GM12878 (cell line): ENCODE measurements around the gene TMBIM6. TPM values are rescaled to one million over a fixed set of nuclear protein-coding genes. Genes with fewer than 3 reads are reported as not detected.

Experiments
- ASH2L ChIP-seq: fragments of 300-600, 200-600 bp; sonication (generic); IDR thresholded peaks from 2 replicates; pipeline ENCODE4 v1.6.1; 2017; ENCODE audit warnings: low read depth, mild to moderate bottlenecking, borderline replicate concordance
- CHD4 ChIP-seq: fragments of 200-600 bp; sonication (generic); IDR thresholded peaks from 2 replicates; pipeline ENCODE4 v1.6.1; 2016; ENCODE audit warnings: mild to moderate bottlenecking
- CTCF ChIP-seq, 3 experiments: IDR thresholded peaks in 2 of 3; conservative IDR thresholded peaks in 1 of 3; 2 replicates each; pipeline ENCODE4 v1.5.1; 2011; ENCODE audit warnings: low read depth in 3 of 3, low read length in 3 of 3, mild to moderate bottlenecking in 3 of 3, control low read depth in 2 of 3, moderate library complexity in 2 of 3, inconsistent platforms in 1 of 3, mixed read lengths in 1 of 3; ENCODE audit not compliant: control insufficient read depth in 2 of 3, insufficient read depth in 1 of 3; ENCODE audit errors: extremely low read depth in 1 of 3
- E2F4 ChIP-seq: IDR thresholded peaks from 2 replicates; pipeline ENCODE4 v1.6.1; 2012; ENCODE audit warnings: low read depth, low read length, improper control_type of control experiment
- HDGF ChIP-seq: fragments of 450-650 bp; IDR thresholded peaks from 2 replicates; pipeline ENCODE4 v1.6.1; 2016; ENCODE audit warnings: antibody characterized with exemption
- HSF1 ChIP-seq: fragments of 150-350 bp; IDR thresholded peaks from 2 replicates; pipeline ENCODE4 v1.6.1; 2014; ENCODE audit warnings: mild to moderate bottlenecking, low read depth, low read length
- LARP7 ChIP-seq: fragments of 450-650 bp; IDR thresholded peaks from 2 replicates; pipeline ENCODE4 v1.6.1; 2017; ENCODE audit warnings: mild to moderate bottlenecking
- NFXL1 ChIP-seq: fragments of 450-650 bp; IDR thresholded peaks from 2 replicates; pipeline ENCODE4 v1.6.1; 2017; ENCODE audit warnings: antibody characterized with exemption, mild to moderate bottlenecking, borderline replicate concordance
- NFYB ChIP-seq: IDR thresholded peaks from 2 replicates; pipeline ENCODE4 v1.6.1; 2011; ENCODE audit warnings: low read depth, mild to moderate bottlenecking, low read length, improper control_type of control experiment, moderate library complexity; ENCODE audit not compliant: insufficient read depth
- NR2C2 ChIP-seq: IDR thresholded peaks from 2 replicates; pipeline ENCODE4 v1.6.1; 2011; ENCODE audit warnings: borderline replicate concordance, low read depth; ENCODE audit not compliant: control insufficient read depth, insufficient read length
- POLR2AphosphoS2 ChIP-seq: IDR thresholded peaks from 2 replicates; pipeline ENCODE4 v1.6.1; 2011; ENCODE audit warnings: low read depth, mild to moderate bottlenecking, low read length, improper control_type of control experiment, moderate library complexity
- POU2F2 ChIP-seq: IDR thresholded peaks from 3 replicates; pipeline ENCODE4 v1.6.1; 2011; ENCODE audit warnings: low read depth, mild to moderate bottlenecking, low read length, borderline replicate concordance
- RAD21 ChIP-seq: IDR thresholded peaks from 2 replicates; pipeline ENCODE4 v1.6.1; 2011; ENCODE audit warnings: mild to moderate bottlenecking, low read depth, low read length, moderate library complexity; ENCODE audit not compliant: insufficient read depth
- RB1 ChIP-seq: fragments of 450-650 bp; formaldehyde crosslinking; IDR thresholded peaks from 2 replicates; pipeline ENCODE4 v1.6.1; 2017; ENCODE audit warnings: mild to moderate bottlenecking, borderline replicate concordance
- RBBP5 ChIP-seq: fragments of 200-600 bp; sonication (generic); conservative IDR thresholded peaks from 2 replicates; pipeline ENCODE4 v1.6.1; 2016
- RUNX3 ChIP-seq: IDR thresholded peaks from 2 replicates; pipeline ENCODE4 v1.6.1; 2012; ENCODE audit warnings: low read length, inconsistent platforms
- SIX5 ChIP-seq: IDR thresholded peaks from 2 replicates; pipeline ENCODE4 v1.6.1; 2011; ENCODE audit warnings: mild to moderate bottlenecking, low read depth, low read length, moderate library complexity; ENCODE audit not compliant: severe bottlenecking
- SMC3 ChIP-seq: IDR thresholded peaks from 2 replicates; pipeline ENCODE4 v1.6.1; 2011; ENCODE audit warnings: low read length, improper control_type of control experiment, borderline replicate concordance
- SRF ChIP-seq, 2 experiments: IDR thresholded peaks; 2 replicates each; pipeline ENCODE4 v1.6.1; 2011; ENCODE audit warnings: low read depth in 2 of 2, low read length in 2 of 2, mild to moderate bottlenecking in 1 of 2, moderate library complexity in 1 of 2
- STAT1 ChIP-seq: fragments of 450-650 bp; conservative IDR thresholded peaks from 2 replicates; pipeline ENCODE4 v1.6.1; 2014; ENCODE audit warnings: antibody characterized with exemption, mild to moderate bottlenecking
- SUPT20H ChIP-seq: IDR thresholded peaks from 2 replicates; pipeline ENCODE4 v1.6.1; 2011; ENCODE audit warnings: low read depth, mild to moderate bottlenecking, low read length, moderate library complexity, borderline replicate concordance; ENCODE audit not compliant: control insufficient read depth
- TBL1XR1 ChIP-seq: IDR thresholded peaks from 2 replicates; pipeline ENCODE4 v1.6.1; 2012; ENCODE audit warnings: low read depth, low read length, improper control_type of control experiment
- YY1 ChIP-seq: IDR thresholded peaks from 2 replicates; pipeline ENCODE4 v1.6.1; 2011; ENCODE audit warnings: low read depth, mild to moderate bottlenecking, low read length
- ZNF687 ChIP-seq: fragments of 450-650 bp; IDR thresholded peaks from 2 replicates; pipeline ENCODE4 v1.6.1; 2017; ENCODE audit warnings: mild to moderate bottlenecking, moderate library complexity
- ZSCAN29 ChIP-seq: fragments of 450-650 bp; IDR thresholded peaks from 2 replicates; pipeline ENCODE4 v1.6.1; 2017; ENCODE audit warnings: mild to moderate bottlenecking, moderate library complexity
- polyA plus RNA-seq, 11 experiments: library from polyadenylated mRNA; depleted of rRNA in 4 of 11; unstranded in 6 of 11; stranded (reverse) in 5 of 11; fragments of >200 nt; fragmentation: Nextera tagmentation in 4 of 11; fragmentation: Illumina TruSeq in 1 of 11; extraction: Ambion mirVana in 4 of 11; extraction: Trizol in 1 of 11; gene quantifications; 1 replicate in 1 of 11; 2 replicates in 10 of 11; pipeline versions ENCODE4 v1.2.1 to v1.2.3, GENCODE V29; 2011 to 2016; ENCODE audit warnings: inconsistent platforms in 2 of 11, missing spikeins in 2 of 11, low read depth in 1 of 11
- total RNA-seq, 4 experiments: library from RNA; depleted of rRNA in 3 of 4; stranded (reverse); fragments of >200 nt in 3 of 4; fragmentation: Illumina TruSeq in 1 of 4; extraction: Trizol in 1 of 4; gene quantifications; 2 replicates each; pipeline versions ENCODE4 v1.2.1 to v1.2.3, GENCODE V29; 2013 to 2021

TMBIM6 gene
- total and polyA plus RNA-seq, 10 of the 15 experiments (the other 5 are each of a cell fraction or from before 2014, with no cell fraction given) = 224 to 1,192 (median 379) TPM

- TF ChIP-seq POU2F2 = peak; percentile 94
- no peak for TF ChIP-seq ZNF687
- no peak for TF ChIP-seq SIX5
- TF ChIP-seq RBBP5 = no peak
- 0 out of 2 replicates have a peak, but pooled peaks have one; percentile 6 for TF ChIP-seq RB1
- TF ChIP-seq ZSCAN29 = no peak
- no peak for TF ChIP-seq HSF1
- no peak for TF ChIP-seq HDGF
- TF ChIP-seq E2F4 = no peak
- TF ChIP-seq YY1 = peak; percentile 76
- TF ChIP-seq RUNX3 = peak; percentile 40
- TF ChIP-seq NR2C2 = no peak
- TF ChIP-seq ASH2L = no peak
- no peak for TF ChIP-seq STAT1
- TF ChIP-seq CHD4 = no peak
- no peak for TF ChIP-seq POLR2AphosphoS2
- peak; percentile 90 for TF ChIP-seq RAD21
- TF ChIP-seq TBL1XR1 = no peak
- peak; percentile 79 to 80 (median 79) for TF ChIP-seq CTCF (IDR thresholded peaks at IDR 0.05 in 2 of 3, conservative IDR thresholded peaks at IDR 0.05 in 1 of 3; ENCODE audit: control insufficient read depth in 2 of 3, extremely low read depth in 1 of 3, insufficient read depth in 1 of 3, low read depth in 3 of 3, low read length in 3 of 3)
- TF ChIP-seq SUPT20H = no peak
- no peak for TF ChIP-seq SRF (IDR thresholded peaks at IDR 0.05; ENCODE audit: low read depth in 2 of 2, low read length in 2 of 2)
- TF ChIP-seq NFXL1 = no peak
- peak; percentile 91 for TF ChIP-seq SMC3
- no peak for TF ChIP-seq LARP7
- no peak for TF ChIP-seq NFYB
Measured at GRCh38 chr12:49776413-49776812, 35.1 kb downstream of the TMBIM6 start (continued).
